Measurements from ENCODE around the gene BIN1.
"Not testable (repeated sequence)": the region's sequence is repeated elsewhere in the genome, so short reads cannot be mapped to it uniquely, and the experiment has no call there.

BIN1 gene

GRCh38 chr2:127130421-127130820 is 23.5 kb upstream of the BIN1 start:
- DNase-seq: no peak

- DNase-seq: no peak
Observed at GRCh38 chr2:127129937-127130336, 23.0 kb upstream of the BIN1 start.

- DNase-seq: peak in 1 of 2 donors; percentile 42
Observed at GRCh38 chr2:127128445-127128904, 21.5 kb upstream of the BIN1 start.

- DNase-seq: no peak
Observed at GRCh38 chr2:127125821-127126220, 18.9 kb upstream of the BIN1 start.

GRCh38 chr2:127124426-127124825 is 17.5 kb upstream of the BIN1 start:
- DNase-seq: no peak

- no peak for DNase-seq
Observed at GRCh38 chr2:127122361-127123027, 15.5 kb upstream of the BIN1 start.

GRCh38 chr2:127121776-127122176 is 14.8 kb upstream of the BIN1 start:
- DNase-seq: no peak

GRCh38 chr2:127121353-127121752 is 14.4 kb upstream of the BIN1 start:
- no peak for DNase-seq

- DNase-seq: not testable (repeated sequence)
Observed at GRCh38 chr2:127120408-127120807, 13.5 kb upstream of the BIN1 start.

- DNase-seq: no peak
Observed at GRCh38 chr2:127118467-127118866, 11.5 kb upstream of the BIN1 start.

- no peak for DNase-seq
Observed at GRCh38 chr2:127118038-127118437, 11.1 kb upstream of the BIN1 start.

- no peak for DNase-seq
Observed at GRCh38 chr2:127117603-127118002, 10.6 kb upstream of the BIN1 start.

- DNase-seq: no peak
Observed at GRCh38 chr2:127115471-127116199, 8.7 kb upstream of the BIN1 start.

- DNase-seq: no peak
Observed at GRCh38 chr2:127110985-127111384, 4.0 kb upstream of the BIN1 start.

GRCh38 chr2:127108090-127108523 is 1.2 kb upstream of the BIN1 start:
- DNase-seq: no peak

GRCh38 chr2:127107622-127107999 is 657 bp upstream of the BIN1 start:
- peak in 1 of 2 donors; percentile 2 for DNase-seq

GRCh38 chr2:127106457-127106990 is 430 bp downstream of the BIN1 start:
- DNase-seq: no peak

GRCh38 chr2:127105656-127106456 is 1.1 kb downstream of the BIN1 start:
- no peak for DNase-seq

GRCh38 chr2:127104881-127105655 is 1.9 kb downstream of the BIN1 start:
- no peak for DNase-seq

- DNase-seq: no peak
Observed at GRCh38 chr2:127104166-127104660, 2.7 kb downstream of the BIN1 start.

- no peak for DNase-seq
Observed at GRCh38 chr2:127103243-127104165, 3.5 kb downstream of the BIN1 start.
